HG02798 (cell line): ENCODE data around the gene DACH1.

ENCODE experiments used
- ATAC-seq: cut with Tn5 transposase; IDR thresholded peaks from one replicate; pipeline ENCODE4 v1.9.1; 2021; ENCODE audit warnings: mild to moderate bottlenecking; ENCODE audit not compliant: unreplicated experiment, poor library complexity

Gene DACH1

DNA sequence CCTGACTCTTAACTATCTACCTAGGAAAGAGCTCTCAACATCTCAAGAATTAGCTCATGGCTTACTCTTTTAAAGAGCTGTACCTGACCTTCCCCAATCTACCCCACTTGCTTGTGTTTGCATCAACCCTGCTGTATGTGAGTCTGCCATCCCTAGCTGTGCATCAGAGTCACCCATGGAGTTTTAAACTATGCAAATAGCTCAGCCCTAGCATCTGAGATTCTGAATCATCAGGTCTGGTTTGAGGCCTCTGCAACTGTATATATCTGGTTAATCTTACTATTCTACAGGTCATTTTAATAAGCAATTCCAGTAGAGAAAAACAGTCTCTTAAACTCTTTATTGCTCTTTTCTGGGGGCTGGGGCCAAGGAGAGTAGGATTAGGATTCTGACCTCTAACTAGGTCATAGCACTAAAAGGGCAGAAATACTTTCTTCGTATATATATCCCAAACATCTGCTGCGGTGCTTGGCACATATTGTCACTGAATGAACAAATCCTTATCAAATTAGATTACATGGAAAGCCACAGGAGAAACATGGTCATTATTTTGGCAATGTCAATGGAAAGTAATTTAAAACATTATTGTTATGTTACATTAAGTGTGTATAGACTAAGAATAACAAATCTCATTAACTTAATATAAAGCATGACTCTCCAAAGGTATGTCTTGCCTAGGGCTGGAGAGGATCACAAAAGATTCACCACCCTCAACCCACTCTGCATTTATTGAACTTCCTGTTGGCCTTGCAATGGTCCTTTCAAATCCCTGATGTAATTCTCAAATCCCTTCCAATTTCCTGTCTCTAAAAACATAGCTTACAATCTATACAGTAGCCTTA lies 232.2 kb downstream of the DACH1 start:
- ATAC-seq = no peak

DNA sequence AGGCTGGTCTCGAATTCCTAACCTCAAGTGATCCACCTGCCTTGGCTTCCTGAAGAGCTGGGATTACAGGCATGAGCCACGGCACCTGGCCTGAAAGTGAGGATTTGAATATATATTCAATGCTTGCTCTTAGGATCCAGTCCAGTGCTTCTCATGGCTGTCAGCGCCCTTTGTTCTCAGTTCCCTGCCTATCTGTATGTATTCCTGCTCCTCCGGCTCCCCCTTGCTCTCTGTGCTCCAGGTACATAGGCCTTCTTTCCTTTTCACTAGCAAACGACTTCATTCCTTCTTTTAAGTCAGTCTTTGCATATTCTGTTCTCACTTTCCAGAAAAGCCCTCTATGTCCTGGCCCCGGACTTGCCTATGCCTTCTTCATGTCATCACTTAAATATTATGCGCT lies 232.8 kb downstream of the DACH1 start:
- no peak for ATAC-seq

GRCh38 chr13:71632721-71633120 lies 234.3 kb downstream of the DACH1 start:
- ATAC-seq = no peak

DNA sequence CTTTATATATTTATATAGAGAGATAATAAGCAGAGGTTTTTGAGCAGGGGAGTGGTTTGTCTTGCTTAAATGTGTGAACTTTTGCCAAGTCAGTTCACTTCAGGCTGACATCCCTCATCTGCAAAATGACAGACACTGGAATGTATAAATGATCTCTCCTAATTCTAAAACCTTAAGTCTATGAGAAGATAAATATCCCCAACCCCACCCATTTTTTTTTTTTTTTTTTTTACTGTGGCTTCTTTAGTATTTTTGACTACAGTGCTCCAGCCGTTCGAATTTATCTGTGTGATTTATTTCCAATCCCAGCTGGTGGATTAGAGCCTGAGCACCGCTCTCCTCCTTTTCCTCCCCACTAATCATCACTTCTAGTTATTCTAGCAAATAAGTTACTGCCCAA lies 234.8 kb downstream of the DACH1 start:
- ATAC-seq = no peak

DNA sequence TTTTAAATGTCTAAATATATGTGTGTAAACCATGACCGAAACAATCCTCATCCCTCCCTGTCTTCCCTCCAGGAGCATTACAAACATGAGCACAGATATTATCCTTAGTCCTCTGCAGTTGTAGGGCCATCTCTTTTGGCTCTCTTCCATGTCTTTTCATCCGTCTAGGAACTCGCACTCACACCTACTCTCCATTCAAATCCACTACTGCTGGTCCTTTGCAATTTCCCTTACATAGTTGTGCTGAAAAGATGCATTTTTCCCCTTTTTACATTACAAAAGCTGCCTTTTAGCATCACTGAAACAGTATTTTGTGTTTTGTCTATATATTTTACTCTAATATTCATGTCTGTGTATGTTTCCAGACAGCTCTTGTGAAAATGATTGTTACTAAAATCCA lies 237.8 kb downstream of the DACH1 start:
- no peak for ATAC-seq

- ATAC-seq = no peak
Measured at GRCh38 chr13:71626421-71627117, 240.4 kb downstream of the DACH1 start.

DNA sequence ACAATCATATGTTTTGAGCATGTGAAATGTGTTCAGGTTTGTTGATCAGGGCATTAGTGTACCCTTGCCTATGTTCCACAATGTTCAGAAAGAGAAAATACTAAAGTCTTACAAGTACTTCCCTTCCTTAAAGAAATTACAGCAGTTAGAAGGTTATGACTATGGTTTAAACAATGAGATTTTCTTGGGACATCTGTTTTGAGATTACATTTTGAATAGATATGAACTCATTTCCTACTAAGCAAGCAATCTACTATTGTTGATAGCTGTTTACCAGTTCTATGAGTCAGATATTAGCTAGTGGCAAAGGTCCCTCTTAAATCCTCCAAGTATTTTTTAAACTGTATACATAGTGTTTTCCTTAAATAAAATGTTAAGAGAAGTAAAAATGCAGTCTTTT lies 241.3 kb downstream of the DACH1 start:
- no peak for ATAC-seq

DNA sequence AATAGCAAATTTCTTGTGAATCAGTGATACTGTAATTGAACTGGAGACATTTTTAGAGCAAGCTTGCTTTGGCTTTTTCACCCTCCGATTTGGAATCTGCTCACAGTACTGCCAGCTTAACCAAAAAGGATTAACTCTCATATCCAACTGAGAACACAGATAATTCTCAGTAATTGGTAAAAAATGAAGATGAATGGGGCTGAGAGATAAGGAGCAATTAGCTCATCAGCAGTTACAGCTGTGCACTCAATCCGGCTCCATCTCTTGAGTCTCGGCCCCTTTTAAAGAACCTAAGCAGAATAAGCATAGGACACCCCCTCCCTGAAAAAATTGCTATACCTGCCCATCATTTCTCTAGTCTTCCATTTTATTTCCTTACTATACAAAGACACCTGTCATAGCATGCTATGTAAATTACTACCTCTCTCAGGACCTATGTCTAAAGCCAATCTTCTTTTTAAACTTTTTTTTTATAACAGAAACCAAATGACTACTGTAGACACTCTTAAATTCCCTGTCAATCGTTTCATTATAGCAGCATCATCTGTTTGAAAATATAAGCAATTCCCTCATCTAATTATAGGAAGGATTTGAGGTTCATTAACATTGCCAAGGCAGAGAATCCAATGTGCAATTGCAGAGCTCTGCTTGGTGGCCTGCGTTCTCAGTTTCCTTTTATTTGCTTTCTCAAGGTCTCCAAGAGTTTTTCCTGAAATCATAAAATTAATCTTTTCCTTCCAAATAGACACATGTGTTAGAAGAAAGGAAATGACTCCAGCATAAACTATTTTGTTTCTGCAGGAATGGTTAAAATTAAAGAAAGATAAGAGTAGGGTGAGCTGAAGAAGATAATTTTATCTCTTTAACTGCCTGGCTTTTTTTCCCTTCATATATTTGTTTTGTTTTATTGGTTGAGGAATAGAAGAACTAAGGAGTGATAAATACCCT lies 242.1 kb downstream of the DACH1 start:
- no peak for ATAC-seq

GRCh38 chr13:71621174-71622124 lies 245.6 kb downstream of the DACH1 start:
- no peak for ATAC-seq

- ATAC-seq = no peak
Measured at GRCh38 chr13:71619096-71619495, 247.9 kb downstream of the DACH1 start.

GRCh38 chr13:71618159-71618558 lies 248.8 kb downstream of the DACH1 start:
- ATAC-seq = no peak

GRCh38 chr13:71617265-71617664 lies 249.7 kb downstream of the DACH1 start:
- no peak for ATAC-seq

- ATAC-seq = no peak
Measured at GRCh38 chr13:71613066-71613745, 253.8 kb downstream of the DACH1 start.

- no peak for ATAC-seq
Measured at GRCh38 chr13:71611292-71611691, 255.7 kb downstream of the DACH1 start.

- no peak for ATAC-seq
Measured at GRCh38 chr13:71610876-71611275, 256.1 kb downstream of the DACH1 start.

GRCh38 chr13:71609271-71609670 lies 257.7 kb downstream of the DACH1 start:
- no peak for ATAC-seq

GRCh38 chr13:71607575-71607974 lies 259.4 kb downstream of the DACH1 start:
- no peak for ATAC-seq

GRCh38 chr13:71606818-71607217 lies 260.2 kb downstream of the DACH1 start:
- no peak for ATAC-seq

DNA sequence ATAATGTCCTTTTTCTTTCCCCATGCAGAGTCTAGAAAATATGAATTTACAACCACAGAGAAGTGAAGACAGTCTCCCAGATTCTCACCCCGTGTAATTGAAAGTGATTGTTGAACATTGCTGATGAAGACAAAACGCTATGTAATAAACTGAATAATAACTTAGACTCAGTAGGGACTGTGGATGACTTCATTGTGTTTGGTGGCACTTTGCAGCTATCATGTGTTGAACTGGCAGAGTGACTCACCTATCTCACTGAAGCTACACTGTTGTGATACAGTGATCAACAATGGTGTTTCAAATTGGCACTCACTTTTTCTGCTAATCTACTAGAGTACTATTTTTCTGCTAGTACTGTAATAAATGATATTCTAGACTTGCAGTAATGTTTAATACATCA lies 261.3 kb downstream of the DACH1 start:
- ATAC-seq = no peak
